GM12878 (cell line): ENCODE data around the gene COL5A1.

Experiments used
- ATF7 ChIP-seq: fragments of 450-650 bp; IDR thresholded peaks from 2 replicates; pipeline ENCODE4 v1.6.1; 2016; ENCODE audit warnings: low read depth, mild to moderate bottlenecking
- ETV6 ChIP-seq, 2 experiments: fragments of 450-650 bp in 1 of 2; IDR thresholded peaks in 1 of 2; conservative IDR thresholded peaks in 1 of 2; 2 replicates each; pipeline ENCODE4 v1.6.1; 2014; ENCODE audit warnings: antibody characterized with exemption in 1 of 2, borderline replicate concordance in 1 of 2, low read depth in 1 of 2, mild to moderate bottlenecking in 1 of 2, moderate library complexity in 1 of 2
- EZH2 ChIP-seq: IDR thresholded peaks from 2 replicates; pipeline ENCODE4 v1.6.1; 2012; ENCODE audit warnings: low read depth, mild to moderate bottlenecking, control low read depth, inconsistent platforms, low read length, borderline replicate concordance; ENCODE audit not compliant: control insufficient read depth
- FOS ChIP-seq: IDR thresholded peaks from 3 replicates; pipeline ENCODE4 v1.6.1; 2011; ENCODE audit warnings: borderline replicate concordance; ENCODE audit not compliant: insufficient read length; ENCODE audit errors: extremely low read depth
- IKZF1 ChIP-seq: fragments of 450-650 bp; conservative IDR thresholded peaks from 2 replicates; pipeline ENCODE4 v1.6.1; 2017; ENCODE audit warnings: antibody characterized with exemption, mild to moderate bottlenecking
- SP1 ChIP-seq: IDR thresholded peaks from one replicate; pipeline ENCODE4 v1.6.1; 2011; ENCODE audit warnings: low read depth, low read length
- TCF12 ChIP-seq: IDR thresholded peaks from 2 replicates; pipeline ENCODE4 v1.6.1; 2011; ENCODE audit warnings: low read depth, mild to moderate bottlenecking, low read length

DNA sequence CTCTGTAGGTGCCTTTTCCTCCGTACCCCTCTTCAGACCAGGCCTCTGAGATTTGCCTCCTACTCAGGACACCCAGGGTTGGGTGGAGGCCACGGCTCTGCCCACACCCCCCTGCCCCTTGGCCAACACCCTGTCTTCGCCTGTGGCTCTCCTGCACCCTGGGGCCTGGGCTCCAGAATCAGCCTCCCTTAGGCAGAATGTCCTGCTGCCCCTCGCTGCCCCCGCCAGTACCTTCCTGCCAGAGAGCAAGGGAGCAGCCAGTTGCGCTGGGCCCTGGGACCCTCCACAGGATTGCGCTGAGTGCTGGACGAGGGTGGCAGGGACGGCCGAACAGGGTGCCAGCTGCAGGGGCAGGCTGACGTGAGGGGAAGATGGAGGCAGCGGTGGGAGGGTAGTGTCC lies 53.5 kb downstream of the COL5A1 start:
- TF ChIP-seq SP1 (no peak), TCF12 (no peak), ATF7 (no peak), ETV6 (conservative IDR thresholded peaks at IDR 0.05 in 1 of 2, IDR thresholded peaks at IDR 0.05 in 1 of 2; ENCODE audit: borderline replicate concordance in 1 of 2, low read depth in 1 of 2) (no peak), EZH2 (no peak), IKZF1 (no peak), FOS (no peak)
